ENCODE results near the gene SLC9A1.
"Not testable (repeated sequence)": the region's sequence is repeated elsewhere in the genome, so short reads cannot be mapped to it uniquely, and the experiment has no call there.

GRCh38 chr1:27172992-27173391 lies 18.1 kb upstream of the SLC9A1 start:
- not testable (repeated sequence) for TF ChIP-seq CTCF, POLR2A (IDR thresholded peaks at IDR 0.05)

Measured in adrenal gland (tissue), 5 donors.